HG03342 (cell line): ENCODE data around the gene TMUB2.

Experiments used
- ATAC-seq: cut with Tn5 transposase; IDR thresholded peaks from one replicate; pipeline ENCODE4 v1.9.1; 2021; ENCODE audit warnings: mild to moderate bottlenecking, moderate library complexity; ENCODE audit not compliant: unreplicated experiment

The TMUB2 gene

DNA sequence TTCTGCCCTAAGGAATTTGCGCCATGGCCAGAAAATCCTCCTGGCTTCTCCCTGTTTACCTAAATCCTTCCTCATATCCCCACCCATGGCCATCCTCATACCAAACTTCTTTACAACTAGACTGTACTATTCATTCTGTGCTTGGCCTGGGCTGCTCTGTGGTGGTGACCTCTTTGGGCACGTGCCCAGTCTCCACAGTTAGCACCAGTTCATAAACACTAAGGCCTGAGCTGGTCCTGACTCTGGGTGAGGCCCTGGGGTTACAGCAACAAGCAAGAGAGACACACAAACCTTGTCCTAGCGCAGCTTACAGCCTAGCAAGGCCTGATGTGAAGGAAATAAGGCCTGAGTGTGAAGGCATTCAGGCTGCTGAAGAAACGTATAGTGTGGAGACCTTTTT lies 16.0 kb downstream of the TMUB2 start:
- no peak for ATAC-seq

DNA sequence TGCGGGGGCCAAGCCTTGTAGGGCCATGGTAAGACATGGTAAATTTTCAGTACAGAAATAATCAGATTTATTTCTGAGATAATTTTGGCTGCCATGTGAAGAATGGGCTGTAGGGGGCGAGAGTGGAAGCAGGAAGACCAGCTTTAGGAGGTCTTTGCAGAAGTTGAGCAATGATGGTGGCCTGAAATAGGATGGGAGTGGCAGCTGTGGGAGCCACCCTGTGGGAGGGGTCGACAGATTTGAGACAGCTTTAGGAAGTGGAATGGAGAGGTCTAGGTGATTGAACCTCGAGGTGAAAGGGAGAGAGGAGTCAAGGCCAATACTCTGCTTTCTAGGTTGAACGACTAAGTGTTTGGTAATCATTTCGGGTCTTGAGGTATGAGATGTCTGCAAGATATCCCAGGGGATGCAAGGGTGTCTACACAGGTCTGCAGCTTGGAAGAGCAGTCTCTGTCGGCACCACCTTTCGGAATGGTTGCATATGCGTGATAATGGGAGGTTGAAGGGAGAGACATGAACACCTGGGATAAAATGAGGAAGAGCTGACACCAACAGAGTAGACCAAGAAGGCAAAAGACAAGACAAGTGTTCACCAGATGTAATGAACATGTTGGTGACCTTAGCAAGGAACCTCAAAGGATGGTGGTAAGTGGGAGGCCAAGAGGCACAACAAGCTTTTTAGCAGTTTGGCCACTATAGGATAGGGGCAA lies 17.1 kb downstream of the TMUB2 start:
- no peak for ATAC-seq

DNA sequence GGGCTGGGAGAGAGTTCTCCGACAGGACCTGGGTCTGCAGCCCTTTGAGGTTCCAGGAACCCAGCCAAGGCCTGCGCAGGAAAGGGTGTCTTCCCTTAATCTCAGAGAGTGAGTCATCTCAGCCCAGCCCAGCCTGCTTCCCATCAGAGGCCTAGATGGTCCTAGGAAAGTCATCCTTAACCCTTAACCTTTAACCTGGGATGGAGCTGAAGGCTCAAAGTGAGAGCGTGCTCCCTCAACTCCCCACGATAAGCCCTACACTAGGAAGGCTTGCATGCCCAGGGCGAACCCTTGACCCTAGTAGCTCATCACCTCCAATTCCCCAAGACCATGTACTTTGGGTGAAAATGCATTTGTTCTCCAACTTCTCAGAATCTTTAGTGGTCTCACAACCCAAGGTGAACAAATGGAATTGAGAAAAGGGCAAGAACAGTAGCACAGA lies 17.7 kb downstream of the TMUB2 start:
- ATAC-seq = no peak

DNA sequence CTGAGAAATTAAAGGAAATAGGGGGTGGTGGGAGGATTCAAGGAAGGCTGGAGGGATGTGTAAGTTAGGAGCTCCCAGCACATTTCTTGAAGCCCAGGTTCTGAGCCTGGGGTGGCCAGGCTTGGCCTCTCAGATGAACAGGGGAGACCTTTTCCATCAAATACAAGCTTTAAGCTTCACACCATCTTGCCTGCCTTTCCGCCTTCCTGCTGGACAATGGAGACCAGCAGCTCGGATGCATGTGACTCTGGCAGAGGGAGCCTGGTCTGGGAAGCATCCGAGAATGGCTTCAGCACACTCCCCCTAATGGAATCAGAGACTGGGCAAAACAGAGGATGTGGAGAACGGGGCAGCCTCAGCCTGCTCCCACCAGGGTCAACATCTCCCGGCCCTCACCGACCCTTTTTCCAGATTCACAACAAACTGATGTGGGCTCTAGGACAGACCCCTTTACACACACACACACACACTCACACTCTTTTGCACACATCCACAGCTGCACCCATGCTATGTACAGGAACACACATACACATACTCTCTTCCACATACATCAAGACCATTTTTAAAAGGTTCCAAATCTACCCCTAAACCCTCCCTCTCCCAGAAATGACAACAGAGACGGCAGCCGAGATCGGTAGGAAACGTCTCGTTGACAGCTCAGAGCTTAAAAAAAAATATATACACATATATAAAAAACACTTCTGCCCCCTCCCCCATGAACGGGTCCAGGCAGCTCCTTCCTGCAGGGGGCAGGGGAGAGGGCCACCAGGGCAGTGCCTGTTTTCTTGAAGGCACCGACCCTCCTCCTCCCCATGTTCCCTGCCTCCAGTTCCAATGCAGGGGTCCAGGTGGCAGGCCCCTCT lies 19.4 kb downstream of the TMUB2 start:
- ATAC-seq = no peak

DNA sequence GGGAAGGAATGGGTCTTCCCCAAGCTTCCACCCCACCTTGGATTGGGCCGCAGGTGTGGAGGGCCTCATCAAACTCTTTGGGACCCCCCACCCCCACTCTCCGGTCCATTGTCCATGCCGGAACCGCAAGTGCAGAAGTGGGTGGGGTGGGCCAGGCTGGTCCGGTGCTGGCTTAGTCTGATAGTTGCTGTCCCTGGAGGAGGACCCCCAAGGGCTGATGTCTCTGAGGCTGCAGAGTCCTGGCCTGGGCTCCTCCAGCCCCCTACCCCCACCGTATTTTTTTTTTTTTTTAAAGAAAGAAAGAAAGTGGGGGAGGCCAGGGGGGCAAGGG lies 20.0 kb downstream of the TMUB2 start:
- ATAC-seq = no peak

DNA sequence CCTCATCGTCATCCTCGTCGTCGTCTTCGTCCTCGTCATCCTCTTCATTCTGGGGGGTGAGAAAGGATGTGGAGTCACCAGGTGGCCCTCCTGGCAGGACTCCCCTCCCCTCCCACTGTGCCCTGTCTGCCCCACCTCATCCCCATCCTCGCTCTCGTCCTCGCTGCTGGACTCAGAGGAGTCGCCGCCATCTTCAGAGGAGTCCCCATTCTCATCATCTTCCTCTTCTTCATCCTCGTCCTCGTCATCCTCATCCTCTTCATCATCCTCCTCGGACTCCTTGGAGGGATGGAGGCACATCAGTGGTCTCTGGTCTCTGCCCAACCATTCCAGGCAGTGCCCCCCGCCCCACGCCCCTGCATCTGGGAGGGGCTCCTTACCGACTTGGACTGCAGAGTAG lies 20.5 kb downstream of the TMUB2 start:
- ATAC-seq = no peak

DNA sequence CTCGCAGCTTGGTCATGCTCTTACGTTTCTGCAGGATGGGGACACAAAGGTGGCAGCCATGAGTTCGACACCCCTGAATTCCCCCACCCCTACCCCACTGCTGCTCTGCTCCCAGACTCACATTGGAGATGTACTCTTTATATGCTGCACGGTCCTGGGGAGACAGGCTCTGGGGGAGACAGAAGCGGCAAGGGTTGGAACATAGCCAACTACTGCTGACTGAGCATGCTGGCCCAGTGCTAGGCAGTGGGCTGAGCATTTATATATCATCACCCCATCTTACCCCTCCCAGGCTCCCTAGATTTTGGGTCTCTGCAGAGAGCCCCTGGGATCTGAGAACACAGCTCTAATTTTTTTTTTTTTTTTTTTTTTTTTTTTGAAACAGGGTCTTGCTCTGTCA lies 21.0 kb downstream of the TMUB2 start:
- no peak for ATAC-seq

DNA sequence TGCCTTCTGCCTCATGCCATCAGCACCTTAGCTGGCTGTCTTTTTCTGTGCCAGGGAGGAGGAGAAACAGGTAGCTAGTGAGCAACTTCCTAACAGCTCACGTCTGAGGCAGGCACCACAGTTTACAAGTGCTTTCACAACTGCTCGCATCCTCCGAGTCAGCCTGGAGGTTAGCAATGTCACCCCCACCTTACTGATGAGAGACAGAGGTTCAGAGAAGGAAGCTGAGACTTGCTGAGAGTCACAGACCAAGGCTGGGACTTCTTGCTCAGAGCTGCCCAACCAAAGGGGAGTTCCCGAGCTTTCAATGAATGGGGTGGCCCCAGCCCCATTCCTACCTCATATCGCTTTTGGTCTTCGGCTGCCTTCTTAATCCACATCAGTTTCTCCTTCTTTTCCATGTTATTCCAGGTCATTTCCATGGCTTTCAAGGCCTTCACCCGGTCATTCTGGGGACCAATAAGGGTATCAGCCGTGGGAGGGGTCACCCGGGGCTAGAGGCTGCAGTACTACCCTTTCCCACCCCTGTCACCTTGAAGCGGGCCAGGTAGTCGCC lies 23.1 kb downstream of the TMUB2 start:
- no peak for ATAC-seq

DNA sequence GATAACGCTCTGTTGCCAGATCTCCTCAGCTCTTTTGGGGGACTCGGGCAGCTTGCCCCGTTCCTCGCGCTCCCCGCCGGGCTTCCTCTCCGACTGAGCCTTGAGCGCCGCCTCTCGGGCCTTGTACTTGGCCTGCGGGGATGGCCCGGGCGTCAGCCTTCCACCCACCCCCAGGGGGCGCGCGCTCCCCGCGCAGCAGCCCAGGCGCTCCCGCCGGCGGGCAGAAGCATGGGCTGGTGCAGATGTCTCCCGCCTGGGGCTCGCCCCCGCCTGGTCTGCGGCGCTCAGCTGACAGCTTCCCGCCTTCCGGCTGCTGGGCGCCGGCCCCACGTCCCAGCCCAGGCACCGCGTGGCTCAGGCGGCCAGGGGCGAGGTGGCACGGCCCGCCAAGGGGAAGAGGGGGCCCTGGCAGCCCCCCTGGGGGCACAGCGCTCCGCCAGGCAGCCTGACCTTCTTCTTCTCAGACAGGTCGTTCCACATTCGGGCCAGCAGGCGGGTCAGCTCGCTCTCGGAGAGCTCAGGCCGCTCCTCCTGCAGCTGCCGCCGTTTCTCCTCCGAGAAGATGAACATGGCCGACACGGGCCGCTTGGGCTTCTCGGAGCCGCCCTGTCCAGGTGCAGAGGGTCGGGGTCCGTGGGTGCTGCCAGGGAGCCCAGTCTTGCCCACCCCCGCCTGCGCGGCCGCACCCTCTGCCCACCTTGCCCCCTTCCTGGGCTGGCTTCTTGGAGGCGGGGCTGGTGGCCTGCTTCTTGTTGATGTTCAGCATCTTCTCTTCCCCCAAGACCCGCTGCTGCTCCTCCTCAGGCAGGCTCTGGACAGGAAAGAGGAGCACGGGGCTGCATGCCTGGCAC lies 23.8 kb downstream of the TMUB2 start:
- ATAC-seq = peak; percentile 74

DNA sequence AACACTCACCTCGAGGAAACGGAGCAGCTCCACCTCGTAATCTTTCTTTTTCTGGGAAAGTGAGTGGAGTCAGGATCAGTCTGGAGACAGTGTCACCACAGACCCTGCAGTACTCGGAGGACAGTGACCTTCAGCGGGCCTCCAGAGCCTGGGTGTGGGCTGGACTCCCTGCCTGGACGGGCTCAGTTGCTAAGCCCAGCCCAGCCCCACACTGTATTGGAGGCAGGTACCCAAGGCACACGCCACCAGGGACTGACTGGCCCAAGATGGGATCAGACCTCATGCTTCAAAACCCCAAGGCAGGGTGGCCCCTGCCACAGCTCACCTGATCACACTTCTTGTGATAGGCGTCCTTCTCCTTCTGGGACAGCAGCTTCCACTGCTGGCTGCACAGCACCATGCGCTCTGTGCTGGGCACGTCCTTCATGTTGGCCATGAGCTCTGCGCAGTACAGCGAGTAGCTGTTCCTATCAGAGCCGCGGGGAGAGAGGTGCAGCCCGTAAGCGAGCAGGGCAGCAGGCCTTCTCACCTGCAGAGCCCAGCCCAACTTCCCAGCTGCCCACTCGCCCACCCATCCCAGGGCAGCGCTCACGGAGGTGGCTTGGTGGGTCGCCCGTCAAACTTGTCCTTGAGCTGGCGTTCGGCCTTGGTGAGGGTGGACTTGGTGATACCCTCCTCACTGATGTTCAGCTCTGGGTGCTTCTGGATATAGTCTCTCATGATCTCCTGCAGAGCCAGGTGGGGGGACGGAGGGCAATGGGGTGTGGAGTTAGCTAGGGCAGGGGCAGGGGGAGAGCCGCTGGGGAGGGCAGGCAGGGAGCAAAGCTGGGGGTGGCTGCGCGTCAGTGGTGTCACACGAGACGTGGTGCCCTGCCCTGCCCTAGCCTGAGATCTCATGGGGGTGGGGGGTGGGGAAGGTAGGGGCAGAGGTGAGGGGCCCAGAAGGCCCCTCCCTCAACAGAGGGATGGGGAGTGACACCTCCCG lies 24.8 kb downstream of the TMUB2 start:
- ATAC-seq = no peak

DNA sequence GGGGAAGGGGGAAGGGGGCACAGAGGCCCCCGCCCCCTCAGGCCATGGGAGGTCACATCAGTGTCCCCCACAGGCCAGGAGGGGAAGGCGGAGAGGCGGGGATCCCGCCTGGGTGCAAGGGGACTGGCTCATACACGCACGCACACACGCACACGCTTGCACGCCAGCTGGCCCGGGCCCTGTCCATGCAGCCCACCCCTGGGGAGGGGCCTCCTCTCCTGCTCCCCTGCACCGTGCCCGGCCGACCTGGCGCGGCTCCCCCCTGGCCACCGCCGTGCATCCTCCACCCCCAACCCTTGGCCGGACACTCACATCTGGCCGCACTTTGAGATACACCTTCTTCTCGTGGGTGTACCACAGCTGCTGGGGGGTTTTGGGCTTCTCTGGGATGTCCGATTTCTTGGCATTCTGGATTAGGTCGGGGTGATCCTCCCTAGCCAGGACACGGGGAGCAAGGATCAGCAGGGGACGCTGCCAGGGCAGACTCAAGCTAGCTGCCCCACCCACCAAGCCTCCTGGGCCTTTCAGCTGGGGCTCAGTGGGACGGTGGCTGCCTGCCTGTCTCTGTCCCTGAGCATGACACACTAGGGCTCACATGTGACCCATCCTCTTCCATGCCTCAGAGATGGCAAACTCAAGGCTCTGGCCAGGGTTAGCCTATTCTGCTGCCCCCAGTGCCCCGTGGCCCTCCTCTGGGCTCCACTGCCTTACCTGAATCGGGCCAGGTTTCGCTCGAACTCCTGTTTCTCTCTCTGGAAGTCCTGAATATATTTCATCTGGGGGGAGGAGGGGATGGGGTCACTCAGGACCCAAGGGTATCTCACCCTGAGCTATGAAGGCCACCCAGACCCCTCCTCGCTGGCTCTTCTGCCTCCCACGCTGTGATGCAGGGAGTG lies 26.0 kb downstream of the TMUB2 start:
- no peak for ATAC-seq

DNA sequence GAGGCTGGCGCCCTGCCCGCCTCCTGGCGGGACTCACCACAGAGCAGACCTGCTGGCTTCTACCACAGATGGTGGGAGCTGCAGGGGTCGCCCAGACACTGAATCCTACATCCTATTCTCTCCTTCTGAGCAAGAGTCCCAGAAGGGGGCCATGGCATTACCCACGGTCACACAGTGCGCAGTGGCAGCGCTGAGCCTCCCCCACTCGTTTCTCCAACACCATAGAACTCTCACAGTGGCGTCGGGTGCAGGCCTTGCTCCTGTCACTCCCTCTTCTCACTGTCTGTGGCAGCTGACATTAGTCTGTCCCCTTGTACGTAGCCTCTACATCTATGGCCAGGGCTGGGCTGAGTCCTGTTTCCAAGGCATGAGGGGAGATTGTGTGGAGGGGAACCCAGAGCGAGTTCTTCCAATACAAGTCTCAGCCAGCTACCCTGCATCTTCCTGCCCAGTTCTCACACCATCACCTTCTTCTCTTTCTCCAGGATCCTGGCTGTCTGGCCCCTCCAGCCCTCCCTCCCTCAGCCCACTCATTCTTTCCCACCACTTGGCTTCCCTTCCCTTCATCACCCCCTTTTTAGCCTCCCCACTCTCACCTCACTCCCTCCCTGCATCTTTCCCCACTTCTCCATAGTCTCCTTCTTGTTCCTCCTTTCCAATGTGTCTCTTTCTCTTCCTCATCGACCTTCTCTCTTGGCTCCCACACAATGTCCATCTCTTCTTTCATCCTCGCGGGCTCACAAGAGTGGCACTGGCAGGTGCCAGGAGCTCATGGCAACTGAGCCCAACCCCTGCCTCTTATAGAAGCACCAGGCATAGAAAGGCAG lies 26.8 kb downstream of the TMUB2 start:
- ATAC-seq = no peak

DNA sequence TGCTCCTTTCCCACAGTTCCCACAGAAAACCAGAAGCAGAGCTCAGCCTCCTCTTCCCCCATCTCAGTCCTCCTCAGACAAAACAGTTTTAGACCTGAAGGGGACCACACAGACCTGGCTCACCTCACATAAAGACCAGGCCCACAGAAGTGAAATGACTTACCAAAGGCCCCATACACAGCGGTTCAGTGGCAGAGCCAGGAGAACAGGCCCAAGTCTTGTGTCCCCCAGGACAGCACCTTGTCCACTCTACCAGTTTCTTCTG lies 27.4 kb downstream of the TMUB2 start:
- no peak for ATAC-seq

DNA sequence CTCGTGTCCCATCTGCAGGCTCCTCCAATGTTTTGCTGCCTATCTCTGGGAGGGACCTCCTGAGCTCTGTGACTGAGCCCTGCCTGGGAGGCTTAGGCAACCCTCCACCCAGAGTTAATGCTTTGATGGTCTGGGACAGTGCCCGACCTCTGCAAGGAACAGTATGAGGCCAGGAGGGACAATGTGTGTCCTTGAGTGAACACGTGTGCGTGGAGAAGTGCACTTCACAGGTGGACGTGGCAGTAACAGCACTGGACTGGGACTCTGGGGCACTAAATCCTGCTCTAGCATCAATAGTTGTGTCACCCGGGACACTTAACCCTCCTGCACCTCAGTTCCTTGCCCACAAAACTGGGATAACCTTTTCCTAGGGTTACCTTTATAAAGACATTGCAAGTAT lies 28.1 kb downstream of the TMUB2 start:
- ATAC-seq = no peak

DNA sequence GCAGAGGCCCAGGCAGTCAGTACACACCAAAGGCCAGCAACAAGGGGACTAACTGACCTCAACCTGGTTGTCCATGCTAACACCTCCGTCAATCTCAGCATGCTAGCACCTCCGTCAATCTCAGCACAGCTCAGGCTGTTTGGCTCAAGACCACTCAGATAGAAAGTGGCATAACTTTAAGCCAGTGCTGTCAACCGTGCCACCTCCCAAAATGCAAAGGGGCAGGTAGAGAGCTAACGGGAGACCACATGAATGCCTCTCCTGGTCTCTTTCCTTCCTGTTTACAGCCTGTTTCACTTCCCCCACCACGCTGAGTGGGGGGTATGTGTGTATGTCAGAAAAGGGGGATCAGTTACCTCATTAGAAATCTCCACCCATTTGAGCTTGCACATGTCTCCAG lies 29.4 kb downstream of the TMUB2 start:
- ATAC-seq = no peak

DNA sequence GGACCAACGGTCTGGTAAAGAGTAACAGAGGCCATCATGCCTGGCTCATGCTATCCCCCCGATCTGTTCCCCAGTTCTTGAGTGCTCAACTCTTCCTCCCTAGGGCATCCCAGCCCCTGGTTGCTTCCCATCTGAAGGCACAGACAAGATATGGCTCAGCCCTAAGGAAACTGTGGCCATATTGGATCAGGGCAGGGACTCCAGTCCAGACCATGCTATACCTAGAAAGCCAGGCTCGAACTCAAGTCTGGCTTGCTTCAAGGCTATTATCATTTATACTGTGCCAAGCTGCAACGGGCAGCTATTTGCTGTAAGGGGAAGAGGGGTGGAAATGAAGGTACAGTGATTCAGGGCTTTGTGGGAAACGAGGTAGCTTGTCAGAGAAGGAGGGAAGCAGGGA lies 29.9 kb downstream of the TMUB2 start:
- ATAC-seq = no peak

DNA sequence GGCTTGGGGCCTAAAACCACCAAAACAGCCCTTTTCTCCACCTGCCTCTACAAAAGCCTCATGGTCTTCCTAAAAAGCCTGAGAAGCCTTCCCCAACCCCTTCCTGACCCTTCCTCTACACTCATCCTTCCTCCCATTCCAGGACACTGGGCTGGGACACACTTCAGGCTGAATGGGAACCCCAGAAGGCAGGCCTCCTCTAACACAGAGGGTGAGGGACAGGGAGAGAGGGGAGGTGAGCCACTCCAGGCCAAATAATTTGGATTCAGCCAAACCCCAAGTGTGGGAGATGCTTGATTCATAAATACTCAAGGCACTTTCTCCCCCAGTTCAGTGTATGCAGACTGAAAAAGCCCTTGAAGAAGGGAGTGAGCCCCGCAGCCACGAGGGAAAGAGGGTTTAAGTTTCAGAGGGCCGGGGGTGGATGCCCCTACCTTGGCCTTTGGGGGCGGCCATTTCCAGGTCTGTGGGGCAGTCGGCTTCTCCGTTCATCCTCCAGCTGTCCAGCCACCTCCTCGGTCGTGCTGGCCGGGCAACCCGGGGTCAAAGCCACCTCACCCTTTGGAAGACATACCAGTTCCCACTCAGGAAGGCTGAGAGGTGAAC lies 31.1 kb downstream of the TMUB2 start:
- no peak for ATAC-seq
